GM18507 (cell line): ENCODE data around the gene RRP12.

Experiments used
- DNase-seq: peaks from one replicate; pipeline ENCODE4 v3.0.0; 2011; ENCODE audit warnings: low read depth; ENCODE audit not compliant: insufficient read length; ENCODE audit errors: extremely low spot score
- FAIRE-seq: peaks from 2 replicates; lab custom pipeline; 2011; peaks lifted over from hg19 to GRCh38; lab: Jason Lieb, UNC

RRP12 gene

DNA sequence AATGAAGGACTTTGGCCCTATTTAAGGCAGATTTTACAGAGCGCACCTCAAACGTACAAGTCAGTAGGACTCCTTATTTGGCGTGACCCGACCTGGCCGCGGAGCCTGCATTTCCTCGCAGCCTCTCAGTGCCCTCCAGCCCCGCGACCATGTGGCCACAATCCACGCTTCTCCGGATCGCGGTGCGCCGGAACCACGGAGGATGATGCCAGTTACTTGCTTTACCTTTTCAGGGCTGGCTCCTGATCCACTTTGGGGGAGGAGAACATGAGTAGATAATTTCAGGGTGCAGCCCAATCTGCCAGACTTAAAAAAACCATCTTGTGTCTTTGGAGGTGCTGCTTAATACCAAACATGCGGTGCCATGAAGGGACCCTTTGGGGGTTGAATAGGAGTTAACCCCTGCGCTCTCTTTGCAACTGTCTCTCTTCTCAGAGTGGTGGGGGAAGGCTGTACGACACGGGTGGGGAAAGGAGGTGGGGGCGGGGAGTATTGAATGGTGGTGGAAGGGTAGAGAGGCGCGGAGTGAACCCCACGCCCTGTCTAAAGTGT lies 80.6 kb downstream of the RRP12 start:
- FAIRE-seq: no peak
- no peak for DNase-seq

DNA sequence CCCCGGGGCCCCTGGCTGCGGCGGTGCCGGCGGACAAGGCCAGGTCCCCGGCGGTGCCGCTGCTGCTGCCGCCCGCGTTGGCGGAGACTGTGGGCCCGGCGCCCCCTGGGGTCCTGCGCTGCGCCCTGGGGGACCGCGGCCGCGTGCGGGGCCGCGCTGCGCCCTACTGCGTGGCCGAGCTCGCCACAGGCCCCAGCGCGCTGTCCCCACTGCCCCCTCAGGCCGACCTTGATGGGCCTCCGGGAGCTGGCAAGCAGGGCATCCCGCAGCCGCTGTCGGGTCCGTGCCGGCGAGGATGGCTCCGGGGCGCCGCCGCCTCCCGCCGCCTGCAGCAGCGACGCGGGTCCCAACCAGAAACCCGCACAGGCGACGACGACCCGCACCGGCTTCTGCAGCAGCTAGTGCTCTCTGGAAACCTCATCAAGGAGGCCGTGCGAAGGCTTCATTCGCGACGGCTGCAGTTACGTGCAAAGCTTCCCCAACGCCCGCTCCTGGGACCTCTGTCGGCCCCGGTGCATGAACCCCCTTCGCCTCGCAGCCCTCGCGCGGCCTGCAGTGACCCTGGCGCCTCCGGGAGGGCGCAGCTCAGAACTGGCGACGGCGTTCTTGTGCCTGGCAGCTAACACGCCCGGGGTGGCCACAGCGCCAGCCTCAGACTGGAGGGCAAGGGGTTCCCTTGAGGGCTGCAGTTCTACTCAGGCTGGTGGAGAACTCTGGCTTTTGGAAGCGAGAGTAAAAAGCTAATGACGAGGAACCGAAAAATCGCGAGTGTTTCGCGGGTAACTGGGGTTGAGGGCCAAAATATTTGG lies 81.3 kb downstream of the RRP12 start:
- DNase-seq: no peak
- FAIRE-seq: peak; percentile 29

DNA sequence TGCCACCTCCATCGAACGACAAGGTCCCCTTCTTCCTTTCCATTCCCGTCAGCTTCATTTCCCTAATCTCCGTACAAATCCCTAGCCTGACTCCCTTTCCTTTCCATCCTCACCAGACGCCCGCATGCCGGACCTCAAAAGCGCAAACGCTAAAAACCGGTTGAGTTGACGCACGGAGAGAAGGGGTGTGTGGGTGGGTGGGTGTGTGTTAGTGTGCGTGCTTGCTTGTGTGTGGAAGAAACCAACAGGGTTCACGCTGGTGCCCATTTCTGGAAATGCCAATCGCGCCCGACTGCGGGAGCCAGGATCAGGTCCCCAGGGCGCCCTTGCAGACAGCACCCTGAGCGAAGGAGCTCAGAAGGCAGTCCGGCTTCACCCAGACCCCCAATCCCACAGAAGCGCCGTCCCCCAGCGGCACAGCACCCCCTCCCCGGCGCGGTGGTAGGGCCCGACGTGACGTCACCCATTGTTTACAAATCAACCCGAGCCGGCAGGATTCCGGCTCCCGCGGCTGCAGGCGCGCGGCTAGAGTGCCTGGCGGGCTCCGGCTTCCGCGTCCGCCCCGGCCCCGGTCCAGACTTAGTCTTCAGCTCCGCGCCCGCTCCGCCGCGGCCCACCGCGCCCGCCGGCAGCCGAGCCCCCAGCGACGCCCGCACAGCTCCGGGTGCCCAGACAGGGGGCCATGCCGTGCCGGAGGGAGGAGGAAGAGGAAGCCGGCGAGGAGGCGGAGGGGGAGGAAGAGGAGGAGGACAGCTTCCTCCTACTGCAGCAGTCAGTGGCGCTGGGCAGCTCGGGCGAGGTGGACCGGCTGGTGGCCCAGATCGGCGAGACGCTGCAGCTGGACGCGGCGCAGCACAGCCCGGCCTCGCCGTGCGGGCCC lies 82.1 kb downstream of the RRP12 start, which contains the start of gene FRAT1:
FRAT1 (plus strand) TSS at position 500 of the 880 bp plus-strand sequence; CDS start at position 683, 183 bp downstream.
- DNase-seq (peak; percentile 64), FAIRE-seq (peak; percentile 95)

DNA sequence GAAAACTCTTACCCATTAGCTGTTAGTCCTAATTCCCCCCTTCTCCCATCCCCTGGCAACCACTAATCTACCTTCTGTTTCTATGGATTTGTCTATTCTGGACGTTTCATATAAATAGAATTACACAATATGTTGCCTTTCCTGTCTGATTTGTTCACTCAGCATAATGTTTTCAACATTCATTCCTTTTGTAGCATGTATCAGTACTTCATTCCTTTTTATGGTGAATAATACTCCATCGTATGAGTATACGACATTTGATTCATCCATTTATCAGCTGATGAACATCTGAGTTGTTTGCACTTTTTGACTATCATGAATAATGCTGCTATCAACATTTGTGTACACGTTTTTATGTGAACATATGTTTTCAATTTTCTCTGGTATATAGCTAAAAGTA lies 86.5 kb downstream of the RRP12 start:
- DNase-seq (no peak), FAIRE-seq (no peak)

DNA sequence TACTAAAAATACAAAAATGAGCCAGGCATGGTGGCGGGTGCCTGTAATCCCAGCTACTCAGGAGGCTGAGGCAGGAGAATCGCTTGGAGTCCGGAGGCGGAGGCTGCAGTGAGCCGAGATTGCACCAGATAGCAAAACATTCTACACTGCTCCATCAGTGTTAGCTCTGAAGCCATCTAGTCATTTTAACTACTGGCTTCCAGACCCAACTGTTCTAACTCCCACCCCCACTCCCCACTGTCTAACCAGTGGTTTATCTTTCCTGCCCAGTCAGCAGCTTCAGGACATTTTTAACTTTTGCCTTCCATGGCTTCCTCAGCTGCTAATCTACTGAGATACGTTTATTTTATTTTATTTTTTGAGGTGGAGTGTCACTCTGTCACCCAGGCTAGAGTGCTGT lies 88.2 kb downstream of the RRP12 start:
- no peak for FAIRE-seq
- no peak for DNase-seq

DNA sequence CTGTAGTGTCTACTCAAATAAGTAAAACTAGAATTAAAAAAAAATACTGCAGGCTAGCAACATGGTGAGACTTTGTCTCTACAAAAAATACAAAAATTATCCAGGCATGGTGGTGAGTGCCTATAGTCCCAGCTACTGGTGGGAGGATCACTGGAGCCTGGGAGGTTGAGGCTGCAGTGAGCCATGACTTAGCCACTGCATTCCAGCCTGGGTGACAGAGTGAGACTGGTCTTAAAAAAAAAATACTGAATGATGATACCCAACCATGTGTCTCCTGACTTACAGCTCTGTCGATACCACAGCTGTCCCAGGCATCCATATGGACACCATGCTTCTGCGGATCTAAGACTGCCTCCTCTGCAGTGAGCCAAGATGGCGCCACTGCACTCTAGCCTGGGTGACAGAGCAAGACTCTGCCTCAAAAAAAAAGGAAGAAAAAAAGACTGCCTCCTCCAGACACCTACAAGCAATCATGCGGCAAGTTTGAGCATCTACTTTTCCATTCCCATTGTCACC lies 90.0 kb downstream of the RRP12 start:
- DNase-seq (no peak), FAIRE-seq (no peak)

DNA sequence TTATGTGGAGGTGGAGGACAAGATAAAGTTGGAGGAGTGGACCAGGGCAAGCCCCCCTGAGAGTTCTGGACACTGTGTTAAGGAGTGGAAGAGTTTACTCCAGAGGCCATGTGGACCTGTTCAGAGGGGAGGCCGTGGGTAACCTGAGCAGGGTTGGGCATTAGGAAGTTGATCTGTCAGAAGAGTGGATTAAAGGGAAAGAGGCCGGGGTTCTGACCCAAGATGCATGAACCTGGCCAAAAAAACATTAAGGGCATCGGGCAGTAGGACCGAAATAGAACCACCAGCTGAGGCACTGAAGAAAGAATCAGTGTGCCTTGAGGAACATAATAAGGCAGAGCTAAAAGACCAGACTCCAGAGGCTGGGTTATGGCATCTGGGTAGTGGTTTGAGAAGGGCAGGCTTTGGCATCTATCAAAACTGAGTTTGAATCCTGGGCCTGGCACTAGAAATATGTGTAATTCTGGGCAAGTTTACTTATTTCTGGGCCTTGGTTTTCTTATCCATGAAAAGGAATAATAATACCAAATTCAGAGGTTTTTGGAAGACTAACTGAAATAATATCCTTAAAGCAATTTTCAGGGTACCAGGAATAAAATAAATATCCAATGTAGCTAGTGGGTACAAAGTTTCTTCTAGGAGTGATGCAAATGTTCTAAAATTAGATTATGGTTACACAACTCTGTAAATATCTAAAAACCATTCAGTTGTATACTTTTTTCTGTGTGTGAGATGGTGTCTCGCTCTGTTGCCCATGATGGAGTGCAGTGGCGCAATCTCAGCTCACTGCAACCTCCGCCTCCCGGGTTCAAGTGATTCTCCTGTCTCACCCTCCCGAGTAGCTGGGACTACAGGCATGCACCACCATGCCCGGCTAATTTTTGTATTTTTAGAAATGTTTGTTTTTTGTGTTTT lies 93.0 kb downstream of the RRP12 start:
- FAIRE-seq (no peak), DNase-seq (no peak)

DNA sequence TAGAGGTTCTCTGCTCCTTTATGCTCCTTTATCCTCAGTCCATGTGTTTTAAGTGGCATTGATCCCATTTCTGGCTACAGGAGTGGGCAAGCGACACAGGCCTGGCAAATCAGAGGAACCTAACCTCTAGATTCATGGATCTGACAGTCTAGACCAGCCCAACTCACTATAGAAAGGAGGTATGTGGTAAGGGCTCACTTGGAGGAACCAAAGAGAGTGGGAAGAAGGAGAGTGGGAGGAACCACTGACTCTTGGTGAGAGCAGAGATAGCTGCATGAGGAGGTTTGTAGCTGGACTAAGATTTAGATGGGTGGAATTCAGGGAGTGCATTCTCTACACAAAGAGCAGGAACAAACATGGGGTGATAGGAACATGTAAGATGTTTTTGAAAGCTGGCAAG lies 93.7 kb downstream of the RRP12 start:
- FAIRE-seq (no peak), DNase-seq (no peak)
